SK-N-MC (cell line): ENCODE results near the gene ADAMTS1.

Experiments
- DNase-seq: peaks from one replicate; pipeline ENCODE4 v3.0.0-alpha.2; 2011; ENCODE audit warnings: low read depth, low spot score
- H3K27ac ChIP-seq: fragments of 200-600 bp; sonication (generic); 2 replicates; pipeline ENCODE4 v1.5.1; 2016; ENCODE audit warnings: mixed run types
- H3K36me3 ChIP-seq: fragments of 200-600 bp; sonication (generic); 2 replicates; pipeline ENCODE4 v1.6.1; 2017; ENCODE audit warnings: antibody characterized with exemption, low read length, mixed read lengths; ENCODE audit not compliant: insufficient read depth
- H3K4me3 ChIP-seq: fragments of 200-600 bp; sonication (generic); 2 replicates; pipeline ENCODE4 v1.5.1; 2016
- H3K9ac ChIP-seq: fragments of 200-600 bp; sonication (generic); 2 replicates; pipeline ENCODE4 v1.8.0; 2017; ENCODE audit warnings: mixed run types, mixed read lengths; ENCODE audit not compliant: insufficient read length
- H3K9me3 ChIP-seq: fragments of 200-600 bp; sonication (generic); 2 replicates; pipeline ENCODE4 v1.6.1; 2017; ENCODE audit warnings: low read depth, mild to moderate bottlenecking, antibody characterized with exemption, low read length, moderate library complexity, mixed read lengths
- EZH2 ChIP-seq: fragments of 200-600 bp; sonication (generic); IDR thresholded peaks from one replicate; pipeline ENCODE4 v1.6.1; 2017; ENCODE audit warnings: antibody characterized with exemption
- FOXP2 ChIP-seq: optimal IDR thresholded peaks from 2 replicates; pipeline ENCODE3; 2011; ENCODE audit warnings: mild to moderate bottlenecking, moderate library complexity; ENCODE audit not compliant: insufficient read depth; ENCODE audit errors: extremely low read length, control extremely low read depth
- POLR2AphosphoS5 ChIP-seq: IDR thresholded peaks from 2 replicates; pipeline ENCODE4 v1.6.1; 2012; ENCODE audit warnings: mild to moderate bottlenecking, low read depth, low read length, borderline replicate concordance

ADAMTS1 gene

DNA sequence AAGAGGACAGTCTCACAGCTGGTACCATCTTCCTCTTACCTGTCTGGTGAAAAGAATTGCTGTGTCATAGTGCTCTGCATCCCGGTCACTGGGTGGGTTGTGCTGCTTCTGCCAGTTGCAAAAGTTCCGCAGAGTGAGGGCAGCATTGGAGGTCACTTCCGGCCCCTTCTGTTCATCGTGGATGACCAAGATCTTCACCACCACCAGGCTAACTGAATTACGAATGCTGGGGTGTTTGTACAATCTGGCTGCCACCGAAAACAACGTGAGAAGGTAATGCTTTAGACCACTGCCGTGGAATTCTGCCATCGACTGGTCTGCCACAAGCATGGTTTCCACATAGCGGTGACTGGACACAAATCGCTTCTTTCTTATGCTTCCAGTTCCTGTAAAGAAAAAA, 2.9 kb downstream of the ADAMTS1 start:
- TF ChIP-seq FOXP2 (no peak), EZH2 (no peak), POLR2AphosphoS5 (no peak)
- Histone ChIP-seq H3K4me3 (peak overlapping the region; percentile 92), H3K9me3 (no peaks in the 10 kb centered on the region), H3K9ac (peak overlapping the region; percentile 84), H3K36me3 (peaks cover 51% of the 10 kb centered on the region), H3K27ac (peak overlapping the region; percentile 91)
- no peak for DNase-seq

DNA sequence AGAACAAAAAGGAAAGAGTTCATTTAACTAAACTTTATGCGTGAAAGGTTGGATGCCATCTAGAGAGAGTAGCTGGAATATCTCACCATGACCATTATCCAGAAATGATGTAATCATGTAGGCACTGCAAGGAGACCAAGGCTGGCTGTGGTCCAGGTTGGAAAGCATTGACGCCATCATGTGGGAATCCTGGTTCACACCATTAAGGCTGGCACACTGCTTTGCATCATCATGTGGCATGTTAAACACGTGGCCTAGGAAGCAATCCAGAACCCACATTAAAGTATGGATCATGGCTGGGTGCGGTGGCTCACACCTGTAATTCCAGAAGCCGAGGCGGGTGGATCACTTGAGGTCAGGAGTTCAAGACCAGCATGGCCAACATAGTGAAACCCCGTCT, 4.3 kb downstream of the ADAMTS1 start:
- TF ChIP-seq POLR2AphosphoS5, result no peak
- no peak for TF ChIP-seq FOXP2
- no peak for TF ChIP-seq EZH2
- Histone ChIP-seq H3K9me3 (no peaks in the 10 kb centered on the region), H3K27ac (no peak overlapping the region), H3K4me3 (no peak overlapping the region), H3K36me3 (peaks cover 60% of the 10 kb centered on the region), H3K9ac (no peak overlapping the region)
- DNase-seq, result no peak

DNA sequence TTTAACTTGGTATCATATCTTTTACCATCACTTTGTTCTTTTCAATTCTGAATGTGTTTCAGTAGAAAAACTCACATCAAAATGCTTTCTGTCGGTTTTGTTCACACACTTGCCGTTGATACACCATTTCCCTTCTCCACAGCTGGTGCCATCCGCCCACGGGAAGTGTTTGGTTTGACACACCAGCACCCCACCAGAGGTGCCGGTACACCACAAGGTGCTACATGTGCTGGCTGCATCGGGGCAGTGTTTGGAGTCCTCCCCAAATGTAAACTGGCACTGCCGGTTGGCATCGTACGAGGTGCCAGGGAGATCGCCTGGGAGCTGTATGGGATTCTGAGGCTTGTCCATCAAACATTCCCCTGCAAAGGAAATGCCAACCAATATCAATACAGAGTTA, 5.0 kb downstream of the ADAMTS1 start:
- Histone ChIP-seq H3K36me3 (peaks cover 60% of the 10 kb centered on the region), H3K27ac (no peak overlapping the region), H3K9me3 (no peaks in the 10 kb centered on the region), H3K4me3 (no peak overlapping the region), H3K9ac (no peak overlapping the region)
- no peak for TF ChIP-seq EZH2
- TF ChIP-seq FOXP2, result no peak
- no peak for TF ChIP-seq POLR2AphosphoS5
- no peak for DNase-seq

DNA sequence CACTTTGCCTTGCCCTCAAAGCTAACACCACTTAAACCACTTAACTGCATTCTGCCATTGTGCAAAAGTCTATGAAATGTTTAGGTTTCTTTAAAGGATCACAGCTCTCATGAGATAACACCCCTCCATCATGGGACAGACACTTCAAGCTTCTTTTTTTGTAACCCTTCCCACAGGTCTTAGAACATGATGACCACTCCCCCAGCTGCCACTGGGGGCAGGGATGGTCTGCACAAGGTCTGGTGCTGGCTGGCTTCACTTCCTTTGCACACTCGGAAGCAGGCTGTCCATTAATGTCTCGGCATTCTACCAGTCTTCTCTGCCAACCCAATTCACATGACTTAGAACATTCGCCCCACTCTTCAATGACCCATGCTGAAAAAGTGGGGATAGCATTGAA, 7.7 kb downstream of the ADAMTS1 start:
- no peak for DNase-seq
- Histone ChIP-seq H3K4me3 (no peak overlapping the region), H3K9me3 (no peaks in the 10 kb centered on the region), H3K36me3 (peaks cover 58% of the 10 kb centered on the region), H3K9ac (no peak overlapping the region), H3K27ac (no peak overlapping the region)
- no peak for TF ChIP-seq POLR2AphosphoS5
- no peak for TF ChIP-seq FOXP2
- TF ChIP-seq EZH2, result no peak

DNA sequence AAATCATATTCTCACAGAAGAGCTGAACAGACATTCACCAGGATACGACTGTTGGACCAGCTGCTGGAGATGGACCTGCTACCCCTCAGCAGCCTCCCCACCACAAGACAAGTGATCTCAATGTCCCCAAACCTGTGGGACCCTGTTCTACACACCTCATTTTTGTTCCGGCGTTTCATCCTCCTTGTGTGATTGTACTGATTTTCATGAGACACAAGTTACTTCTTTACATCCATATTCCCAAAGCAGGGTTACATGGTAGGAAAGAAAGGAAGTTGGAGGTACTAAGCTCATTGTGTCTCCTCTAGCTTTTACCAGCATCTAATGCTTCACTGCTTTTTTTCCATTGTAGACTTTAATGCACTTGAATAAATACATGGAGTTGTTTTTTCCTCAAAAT, 8.7 kb downstream of the ADAMTS1 start:
- no peak for TF ChIP-seq FOXP2
- no peak for TF ChIP-seq EZH2
- TF ChIP-seq POLR2AphosphoS5, result no peak
- DNase-seq, result no peak
- Histone ChIP-seq H3K9ac (no peak overlapping the region), H3K27ac (no peak overlapping the region), H3K36me3 (peaks cover 48% of the 10 kb centered on the region), H3K4me3 (no peak overlapping the region), H3K9me3 (no peaks in the 10 kb centered on the region)

DNA sequence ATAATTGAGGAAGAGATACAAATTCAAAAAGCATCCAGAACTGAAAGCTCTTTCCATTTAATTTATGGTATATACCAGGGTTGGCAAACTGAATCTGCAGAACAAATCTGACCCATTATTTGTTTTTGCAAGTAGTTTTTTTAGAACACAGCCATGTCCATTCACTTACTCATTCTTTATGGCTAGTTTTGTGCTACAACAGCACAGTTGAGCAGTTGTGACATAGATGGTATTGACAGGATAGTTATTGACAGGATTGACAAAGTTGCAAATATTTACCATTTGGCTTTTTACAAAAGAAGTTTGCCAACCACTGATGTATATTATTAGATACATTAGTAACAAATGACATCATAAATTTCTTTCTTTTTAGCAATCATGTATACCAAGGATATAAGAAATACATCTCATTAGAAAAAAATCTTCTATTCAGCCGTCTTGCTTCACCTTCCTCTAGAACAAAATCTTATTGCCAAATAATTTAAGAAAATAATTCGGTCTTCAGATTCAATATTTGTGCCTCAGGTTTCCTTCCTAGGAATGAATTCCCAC, 9.4 kb downstream of the ADAMTS1 start:
- Histone ChIP-seq H3K9ac (no peak overlapping the region), H3K36me3 (peaks cover 43% of the 10 kb centered on the region), H3K27ac (no peak overlapping the region), H3K4me3 (no peak overlapping the region), H3K9me3 (no peaks in the 10 kb centered on the region)
- no peak for DNase-seq
- TF ChIP-seq POLR2AphosphoS5 (no peak), EZH2 (no peak), FOXP2 (no peak)

DNA sequence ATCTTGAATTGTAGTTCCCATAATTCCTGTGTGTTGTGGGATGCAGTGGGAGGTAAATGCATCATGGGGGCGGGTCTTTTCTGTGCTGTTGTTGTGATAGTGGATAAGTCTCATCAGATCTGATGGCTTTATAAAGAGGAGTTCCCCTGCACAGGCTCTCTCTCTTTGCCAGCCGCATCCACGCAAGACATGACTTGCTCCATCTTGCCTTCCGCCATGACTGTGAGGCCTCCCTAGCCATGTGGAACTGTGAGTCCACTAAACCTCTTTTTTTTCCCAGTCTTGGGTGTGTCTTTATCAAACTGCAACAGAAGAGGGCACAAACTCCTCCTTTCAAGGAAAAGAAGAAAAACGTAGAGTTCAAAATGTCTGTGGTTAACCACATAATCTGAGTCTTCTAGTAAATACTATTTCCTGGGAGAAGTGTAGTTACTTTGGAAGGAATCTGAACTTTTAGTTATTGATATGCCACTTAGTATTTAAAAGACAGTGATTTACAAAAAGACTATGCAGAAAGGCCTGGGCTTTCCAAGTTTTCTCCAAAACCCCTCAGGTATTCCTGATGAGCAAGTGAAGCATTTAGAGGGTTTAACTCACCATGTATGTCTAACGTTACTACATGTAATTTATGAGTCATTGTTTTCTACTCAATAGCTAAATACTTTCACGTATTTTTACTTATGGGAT, 10.0 kb downstream of the ADAMTS1 start:
- H3K27ac ChIP-seq, result no peak overlapping the region

DNA sequence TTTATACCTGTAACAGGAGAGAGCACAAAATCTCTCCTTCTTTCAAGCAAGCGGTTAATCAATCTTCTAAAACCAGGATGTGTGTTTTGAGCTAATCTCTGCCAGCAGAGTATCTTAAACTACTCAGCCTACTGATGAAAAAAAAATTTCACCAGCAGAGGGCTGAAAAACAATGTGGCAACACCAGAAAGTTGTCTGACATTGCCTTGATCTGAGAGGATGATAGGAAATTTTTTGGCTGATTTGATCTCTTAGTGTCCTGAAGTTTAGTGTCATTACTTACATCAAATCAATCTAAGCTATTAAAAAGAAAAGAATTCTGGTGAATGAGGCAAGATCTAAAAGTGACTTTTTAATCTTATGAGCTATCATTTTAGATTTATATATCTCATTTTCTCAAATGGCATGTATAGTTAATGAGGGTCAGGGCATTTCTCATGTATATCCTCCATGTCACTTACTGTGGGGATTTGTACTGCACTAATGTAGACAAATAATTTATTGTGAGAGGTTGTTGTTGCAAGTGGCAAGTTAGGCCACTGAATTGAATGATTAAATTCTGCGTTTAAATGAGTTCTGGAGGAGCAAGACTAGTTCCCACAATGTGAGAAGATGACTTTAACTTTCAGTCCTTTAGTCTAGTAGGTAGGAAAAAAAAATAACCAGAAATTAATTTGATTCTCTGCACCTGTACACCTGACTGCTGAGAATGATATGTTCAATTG, 10.9 kb downstream of the ADAMTS1 start:
- H3K4me3 ChIP-seq, result no peak overlapping the region
- TF ChIP-seq EZH2, result no peak
- TF ChIP-seq POLR2AphosphoS5, result no peak
- TF ChIP-seq FOXP2, result no peak
- H3K36me3 ChIP-seq, result peaks cover 30% of the 10 kb centered on the region
- no peak overlapping the region for H3K27ac ChIP-seq
- no peak for DNase-seq
- H3K9me3 ChIP-seq, result no peaks in the 10 kb centered on the region
- H3K9ac ChIP-seq, result no peak overlapping the region

More for the DNA sequence above, 10.0 kb downstream of the ADAMTS1 start:
- H3K9ac ChIP-seq, result no peak overlapping the region
- H3K36me3 ChIP-seq, result peaks cover 38% of the 10 kb centered on the region
- no peak for TF ChIP-seq FOXP2
- TF ChIP-seq POLR2AphosphoS5, result no peak
- no peak for TF ChIP-seq EZH2
- no peaks in the 10 kb centered on the region for H3K9me3 ChIP-seq
- H3K4me3 ChIP-seq, result no peak overlapping the region
- no peak for DNase-seq

DNA sequence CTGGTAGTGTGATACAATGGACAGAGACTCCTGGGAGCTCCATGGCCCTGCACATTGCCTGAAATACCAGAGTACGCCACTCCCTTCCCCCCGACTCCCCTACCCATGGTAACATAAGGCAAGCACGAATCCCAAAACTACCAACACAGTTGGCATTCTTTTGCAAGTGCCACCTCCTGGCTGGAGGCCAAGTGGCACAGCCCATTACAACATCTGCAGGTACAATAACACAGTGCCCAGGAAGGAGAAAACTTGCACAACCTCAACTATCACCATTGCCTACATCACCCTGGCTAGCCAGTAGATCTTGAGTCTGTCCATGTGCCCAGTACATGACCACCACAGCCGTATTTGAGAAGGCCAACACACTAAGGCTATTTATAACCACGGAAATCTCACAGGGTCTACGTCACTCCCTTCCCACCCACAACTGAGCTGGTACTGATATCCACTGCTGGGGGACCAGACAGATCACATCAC, 11.7 kb downstream of the ADAMTS1 start:
- Histone ChIP-seq H3K27ac (no peak overlapping the region), H3K4me3 (no peak overlapping the region), H3K9ac (no peak overlapping the region), H3K36me3 (peaks cover 21% of the 10 kb centered on the region), H3K9me3 (no peaks in the 10 kb centered on the region)
- TF ChIP-seq FOXP2 (no peak), EZH2 (no peak), POLR2AphosphoS5 (no peak)
- no peak for DNase-seq
